Loucy (cell line): ENCODE data around the gene ELL.

Experiments used
- H2AFZ ChIP-seq: fragments of 200-600 bp; sonication (generic); 2 replicates; pipeline ENCODE4 v1.6.0; 2016; ENCODE audit warnings: antibody characterized with exemption, mild to moderate bottlenecking, low read length, moderate library complexity
- H3F3A ChIP-seq: fragments of 200-600 bp; 2 replicates; pipeline ENCODE4 v1.6.0; 2016; ENCODE audit warnings: antibody characterized with exemption, low read depth, mild to moderate bottlenecking
- H3K27me3 ChIP-seq: fragments of 200-600 bp; sonication (generic); 2 replicates; pipeline ENCODE4 v1.6.1; 2014; ENCODE audit warnings: low read length, mild to moderate bottlenecking; ENCODE audit not compliant: insufficient read depth, poor library complexity, severe bottlenecking
- H3K36me3 ChIP-seq: fragments of 200-600 bp; sonication (generic); 2 replicates; pipeline ENCODE4 v1.6.1; 2016; ENCODE audit warnings: low read length; ENCODE audit not compliant: insufficient read depth
- H3K4me1 ChIP-seq: fragments of 200-600 bp; sonication (generic); 2 replicates; pipeline ENCODE4 v1.5.1; 2014; ENCODE audit warnings: low read length, mild to moderate bottlenecking; ENCODE audit not compliant: insufficient read depth, poor library complexity, severe bottlenecking
- H3K4me2 ChIP-seq: fragments of 200-600 bp; sonication (generic); 2 replicates; pipeline ENCODE4 v1.6.0; 2014; ENCODE audit warnings: antibody characterized with exemption, low read length, low read depth, mild to moderate bottlenecking; ENCODE audit not compliant: poor library complexity, severe bottlenecking
- H3K4me3 ChIP-seq: fragments of 200-600 bp; sonication (generic); 2 replicates; pipeline ENCODE4 v1.5.1; 2014; ENCODE audit warnings: low read length, mild to moderate bottlenecking, mixed read lengths; ENCODE audit not compliant: poor library complexity, severe bottlenecking
- H3K79me2 ChIP-seq: fragments of 200-600 bp; sonication (generic); 2 replicates; pipeline ENCODE4 v1.6.1; 2014; ENCODE audit warnings: low read length; ENCODE audit not compliant: insufficient read depth
- H3K9ac ChIP-seq: fragments of 200-600 bp; sonication (generic); 2 replicates; pipeline ENCODE4 v1.6.0; 2014; ENCODE audit warnings: mild to moderate bottlenecking, low read depth, low read length, moderate library complexity; ENCODE audit not compliant: poor library complexity, severe bottlenecking
- H3K9me2 ChIP-seq: fragments of 200-600 bp; sonication (generic); replicated peaks from 2 replicates; pipeline ENCODE4 v1.6.1; 2016; ENCODE audit warnings: low read depth, low read length, mixed read lengths
- H3K9me3 ChIP-seq: fragments of 200-600 bp; sonication (generic); 2 replicates; pipeline ENCODE4 v1.6.1; 2014; ENCODE audit warnings: mild to moderate bottlenecking, antibody characterized with exemption, low read length, low read depth; ENCODE audit not compliant: insufficient read depth
- H4K20me1 ChIP-seq: fragments of 200-600 bp; sonication (generic); 2 replicates; pipeline ENCODE4 v1.6.0; 2014; ENCODE audit warnings: antibody characterized with exemption, low read length, mild to moderate bottlenecking; ENCODE audit not compliant: insufficient read depth, poor library complexity, severe bottlenecking
- CTCF ChIP-seq: fragments of 200-600 bp; sonication (generic); conservative IDR thresholded peaks from 2 replicates; pipeline ENCODE4 v1.5.1; 2014; ENCODE audit warnings: mild to moderate bottlenecking, antibody characterized with exemption, low read length
- EZH2phosphoT487 ChIP-seq: fragments of 200-600 bp; IDR thresholded peaks from 2 replicates; pipeline ENCODE4 v1.6.1; 2018; ENCODE audit warnings: antibody characterized with exemption, mild to moderate bottlenecking, moderate library complexity, borderline replicate concordance

ELL gene

GRCh38 chr19:18515959-18516358 lies 5.9 kb downstream of the ELL start:
- Histone ChIP-seq H3K9ac (peak overlapping the region; percentile 49), H4K20me1 (peaks cover 31% of the 10 kb centered on the region), H3K9me3 (no peaks in the 10 kb centered on the region), H3F3A (no peaks in the 10 kb centered on the region), H3K4me2 (peak overlapping the region; percentile 30), H3K27me3 (no peaks in the 10 kb centered on the region), H3K9me2 (no peaks in the 10 kb centered on the region), H3K79me2 (peaks cover 98% of the 10 kb centered on the region), H2AFZ (no peak overlapping the region), H3K4me1 (peaks cover 20% of the 10 kb centered on the region), H3K36me3 (no peaks in the 10 kb centered on the region), H3K4me3 (no peak overlapping the region)
- TF ChIP-seq CTCF, result no peak
- no peak for TF ChIP-seq EZH2phosphoT487

DNA sequence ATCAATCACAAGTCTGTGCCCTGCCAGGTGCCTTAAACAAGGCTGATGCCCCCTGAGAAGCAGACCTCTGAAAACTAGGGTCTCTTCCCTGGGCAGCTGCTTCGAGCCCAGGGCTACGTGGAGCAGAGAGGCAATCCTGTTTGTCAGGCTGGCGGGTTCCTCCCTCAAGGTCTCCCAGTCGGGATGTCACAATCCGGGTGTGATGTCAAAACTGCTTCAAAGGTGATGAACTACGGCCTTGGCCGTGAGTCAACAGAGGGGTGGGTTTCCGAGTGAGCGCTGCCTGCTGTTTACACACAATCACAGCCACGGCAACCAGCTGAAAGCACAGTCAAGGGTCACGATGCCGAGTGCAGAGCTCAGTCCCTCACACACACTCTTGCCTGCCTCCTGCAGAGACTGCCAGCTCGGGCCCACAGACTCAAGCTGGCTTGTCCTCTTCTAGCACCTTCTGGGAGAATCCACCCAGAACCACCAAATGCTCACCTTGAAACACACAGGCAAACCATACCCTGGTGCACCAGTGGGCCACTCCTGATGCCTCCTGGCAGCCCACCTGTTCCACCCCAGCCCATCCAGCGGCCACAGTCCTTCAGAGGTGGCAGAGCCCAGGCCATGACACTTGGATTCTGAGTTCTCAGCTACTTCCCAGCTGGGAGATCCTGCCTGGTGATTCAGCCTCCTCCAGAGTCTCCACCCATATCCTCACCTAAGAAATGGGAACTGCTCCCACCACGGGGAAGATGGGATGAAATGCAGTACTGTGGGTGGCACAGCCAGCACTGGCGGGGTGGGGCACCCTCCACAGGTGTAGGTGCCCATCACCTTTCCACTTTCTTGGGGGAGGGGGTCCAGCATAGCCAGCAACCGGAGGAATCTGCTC lies 6.8 kb downstream of the ELL start:
- no peaks in the 10 kb centered on the region for H3F3A ChIP-seq
- peaks cover 97% of the 10 kb centered on the region for H3K79me2 ChIP-seq
- H3K9ac ChIP-seq, result no peak overlapping the region
- H3K9me3 ChIP-seq, result no peaks in the 10 kb centered on the region
- no peaks in the 10 kb centered on the region for H3K9me2 ChIP-seq
- H3K4me3 ChIP-seq, result no peak overlapping the region
- TF ChIP-seq CTCF (no peak), EZH2phosphoT487 (no peak)
- peaks cover 20% of the 10 kb centered on the region for H3K4me1 ChIP-seq
- H4K20me1 ChIP-seq, result peaks cover 27% of the 10 kb centered on the region
- no peaks in the 10 kb centered on the region for H3K36me3 ChIP-seq
- H3K4me2 ChIP-seq, result peak overlapping the region; percentile 30
- no peak overlapping the region for H2AFZ ChIP-seq
- no peaks in the 10 kb centered on the region for H3K27me3 ChIP-seq

GRCh38 chr19:18513868-18514267 lies 8.0 kb downstream of the ELL start:
- no peak overlapping the region for H3K4me3 ChIP-seq
- H3K36me3 ChIP-seq, result no peaks in the 10 kb centered on the region
- TF ChIP-seq CTCF (no peak), EZH2phosphoT487 (no peak)
- no peak overlapping the region for H3K4me2 ChIP-seq
- H4K20me1 ChIP-seq, result peaks cover 18% of the 10 kb centered on the region
- H3K9me3 ChIP-seq, result no peaks in the 10 kb centered on the region
- no peaks in the 10 kb centered on the region for H3F3A ChIP-seq
- H3K79me2 ChIP-seq, result peaks cover 97% of the 10 kb centered on the region
- H3K27me3 ChIP-seq, result no peaks in the 10 kb centered on the region
- H3K9me2 ChIP-seq, result no peaks in the 10 kb centered on the region
- peaks cover 26% of the 10 kb centered on the region for H3K4me1 ChIP-seq
- H2AFZ ChIP-seq, result no peak overlapping the region
- no peak overlapping the region for H3K9ac ChIP-seq
